ENCODE measurements around the gene SH3GL2.

Gene SH3GL2

DNA sequence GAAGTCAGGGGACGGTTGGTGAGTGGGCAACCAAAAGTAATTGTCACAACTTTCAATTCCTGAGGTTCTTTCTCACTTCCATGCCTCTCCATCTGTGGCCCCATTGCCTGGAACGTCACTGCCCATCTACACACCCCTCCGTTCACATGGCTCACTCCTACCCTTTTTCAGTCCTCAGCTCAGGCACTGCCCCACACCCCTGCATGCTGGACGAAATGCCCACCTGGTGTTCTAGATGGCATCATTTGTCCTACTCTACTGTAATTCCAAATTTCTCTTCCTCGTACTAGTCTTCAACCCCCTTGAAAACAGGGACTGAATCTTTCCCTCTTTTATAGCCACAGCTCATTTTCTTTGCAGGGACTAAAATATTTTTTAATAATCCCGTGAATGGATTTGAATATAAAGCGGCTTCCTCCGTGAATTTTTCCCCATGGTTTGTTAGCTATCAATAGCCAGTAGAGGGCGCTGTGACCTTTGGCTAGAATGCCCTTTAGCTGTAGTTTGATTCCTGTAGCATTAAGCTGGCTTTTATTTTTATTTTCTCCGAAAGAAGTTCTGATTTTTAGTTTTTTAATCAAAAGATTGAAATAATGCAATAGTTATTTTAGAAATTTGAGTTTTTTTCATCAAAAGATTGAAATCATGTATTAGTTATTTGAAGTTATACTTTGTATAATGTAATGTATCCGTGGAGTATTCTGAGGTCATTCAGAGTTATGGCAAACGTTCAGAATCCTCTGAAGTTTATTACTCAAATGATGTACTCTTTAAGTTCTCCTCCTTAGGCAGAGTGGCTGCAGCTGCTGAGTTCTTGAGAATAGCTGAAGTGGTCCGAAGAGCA, 232.1 kb downstream of the SH3GL2 start:
- peak; percentile 34 for DNase-seq (ENCODE audit: low spot score)

DNA sequence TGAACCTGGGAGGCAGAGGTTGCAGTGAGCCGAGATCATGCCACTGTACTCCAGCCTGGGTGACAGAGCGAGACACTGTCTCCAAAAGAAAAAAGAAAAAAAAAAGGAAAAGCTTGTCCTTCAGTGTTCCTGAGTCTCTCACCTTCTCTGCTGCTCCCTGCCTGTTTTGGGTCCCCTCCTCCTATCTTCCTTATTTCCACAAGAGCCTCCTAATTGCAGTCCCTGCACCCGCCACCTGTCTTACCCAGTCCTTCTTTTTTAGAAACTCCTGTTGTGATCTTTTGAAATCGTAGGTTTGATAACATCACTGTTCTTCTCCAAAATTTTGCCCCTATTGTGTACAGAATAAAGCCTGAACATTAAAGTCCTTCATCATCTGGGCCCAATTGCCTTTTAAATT, 234.9 kb downstream of the SH3GL2 start:
- DNase-seq (ENCODE audit: low spot score), result no peak

- DNase-seq (ENCODE audit: low spot score), result no peak
Measured at GRCh38 chr9:17816431-17817027, 237.7 kb downstream of the SH3GL2 start.

- no peak for DNase-seq (ENCODE audit: low spot score)
Measured at GRCh38 chr9:17824191-17824590, 245.3 kb downstream of the SH3GL2 start.

DNA sequence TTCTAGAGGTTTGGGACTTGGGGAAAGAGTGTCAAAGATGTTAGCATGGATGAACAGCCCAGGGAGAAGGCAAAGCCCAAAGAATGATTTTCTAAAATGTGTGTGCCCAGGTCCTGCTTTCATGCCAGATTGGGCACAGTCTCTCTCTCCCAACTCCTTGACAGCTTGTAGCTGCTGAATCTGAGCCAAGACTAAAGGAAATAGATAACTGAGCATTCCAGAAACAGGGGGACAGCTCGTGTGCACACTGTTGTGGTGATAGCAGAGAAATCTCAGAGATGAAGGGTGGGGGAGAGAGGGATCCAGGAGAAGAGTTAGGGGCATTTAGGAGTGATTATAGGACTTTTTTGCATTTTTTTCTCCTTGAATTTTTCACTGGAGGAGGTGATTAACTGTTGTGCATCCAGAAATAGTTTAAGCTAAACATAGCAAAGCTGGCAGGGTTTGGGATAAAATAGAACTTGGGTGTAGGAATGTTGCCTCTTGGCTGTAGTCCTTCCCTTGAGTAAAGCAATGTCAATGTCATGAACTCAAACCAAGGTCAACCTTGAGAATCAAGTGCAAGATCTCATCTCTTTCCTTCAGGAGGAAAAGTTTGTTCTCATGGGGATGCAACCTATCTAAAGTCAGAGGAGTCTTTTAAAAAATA, 245.9 kb downstream of the SH3GL2 start:
- DNase-seq (ENCODE audit: low spot score), result no peak

- DNase-seq (ENCODE audit: low spot score), result no peak
Measured at GRCh38 chr9:17825265-17825659, 246.4 kb downstream of the SH3GL2 start.

DNA sequence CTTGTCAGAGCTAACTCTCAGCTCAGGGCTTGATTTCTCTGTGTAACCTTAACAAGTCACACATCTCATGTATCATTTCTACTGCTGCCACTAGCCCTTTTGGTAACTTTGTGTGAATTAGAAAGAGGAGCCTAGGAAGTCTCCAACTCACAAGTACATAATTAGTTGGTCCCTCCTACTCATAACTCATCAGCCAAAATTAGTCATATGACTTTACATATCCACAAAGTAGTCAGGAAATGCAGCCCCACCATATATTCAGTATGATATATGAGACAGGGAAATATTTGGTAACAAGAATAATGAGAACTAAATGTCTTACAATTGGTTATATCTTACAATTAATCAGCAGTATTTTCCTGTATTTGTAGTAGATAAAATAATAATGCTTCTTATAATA, 250.2 kb downstream of the SH3GL2 start:
- no peak for DNase-seq (ENCODE audit: low spot score)

- DNase-seq (ENCODE audit: low spot score), result no peak
Measured at GRCh38 chr9:17829812-17830385, 251.0 kb downstream of the SH3GL2 start.

DNA sequence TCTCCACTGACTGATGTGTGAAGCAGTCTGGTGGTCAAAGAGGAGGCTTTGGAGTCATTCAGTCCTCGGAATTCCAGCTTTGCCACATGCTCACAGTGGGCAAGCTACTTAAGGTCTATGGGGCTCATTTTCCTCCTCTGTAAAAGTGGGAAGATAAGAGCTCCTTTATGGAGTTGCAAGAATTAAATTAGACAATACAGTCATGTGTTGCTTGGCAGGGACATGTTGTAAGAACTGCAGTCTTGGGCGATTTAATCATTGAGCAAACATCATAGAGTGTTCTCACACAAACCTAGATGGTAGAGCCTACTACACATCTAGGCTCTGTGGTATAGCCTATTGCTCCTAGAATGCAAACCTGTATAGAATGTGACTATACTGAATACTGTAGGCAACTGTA, 253.9 kb downstream of the SH3GL2 start:
- DNase-seq (ENCODE audit: low spot score), result no peak

DNA sequence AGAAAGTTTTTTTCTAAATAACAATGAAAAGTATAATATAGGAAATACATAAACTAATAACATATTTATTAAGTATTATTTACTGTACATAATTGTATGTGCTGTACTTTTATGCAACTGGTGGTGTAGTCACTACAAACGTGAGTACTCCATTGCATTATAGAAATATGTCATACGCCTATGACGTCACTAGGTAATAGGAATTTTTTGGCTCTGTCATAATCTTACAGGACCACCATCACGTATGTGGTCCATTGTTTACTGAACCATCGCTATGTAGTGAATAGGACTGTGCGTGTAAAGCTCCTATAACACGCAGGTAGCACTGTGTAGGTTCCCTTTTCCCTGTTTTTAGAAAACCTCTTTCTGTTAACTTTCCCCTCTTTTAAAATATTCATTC, 255.0 kb downstream of the SH3GL2 start:
- DNase-seq (ENCODE audit: low spot score), result no peak

DNA sequence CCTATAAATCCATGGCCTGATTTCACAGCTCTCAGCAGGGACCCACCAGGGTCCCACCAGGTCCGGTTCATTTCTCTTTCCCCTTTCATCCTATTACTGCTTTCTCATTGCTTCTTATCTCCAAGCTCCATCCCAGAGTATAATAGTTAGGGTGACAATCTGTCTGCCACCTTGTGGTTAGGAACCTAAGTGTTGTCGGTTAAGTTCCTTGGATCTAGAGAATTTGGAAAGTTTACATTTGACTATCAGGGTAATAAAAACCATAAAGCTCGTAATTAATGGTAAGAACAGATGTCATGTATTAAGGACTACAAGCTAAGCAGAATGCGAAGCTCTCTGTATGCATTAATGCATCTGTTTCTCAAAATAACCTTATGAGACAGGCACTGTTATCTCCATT, 259.1 kb downstream of the SH3GL2 start:
- DNase-seq (ENCODE audit: low spot score), result no peak

GRCh38 chr9:17839776-17840175, 260.9 kb downstream of the SH3GL2 start:
- no peak for DNase-seq (ENCODE audit: low spot score)

DNA sequence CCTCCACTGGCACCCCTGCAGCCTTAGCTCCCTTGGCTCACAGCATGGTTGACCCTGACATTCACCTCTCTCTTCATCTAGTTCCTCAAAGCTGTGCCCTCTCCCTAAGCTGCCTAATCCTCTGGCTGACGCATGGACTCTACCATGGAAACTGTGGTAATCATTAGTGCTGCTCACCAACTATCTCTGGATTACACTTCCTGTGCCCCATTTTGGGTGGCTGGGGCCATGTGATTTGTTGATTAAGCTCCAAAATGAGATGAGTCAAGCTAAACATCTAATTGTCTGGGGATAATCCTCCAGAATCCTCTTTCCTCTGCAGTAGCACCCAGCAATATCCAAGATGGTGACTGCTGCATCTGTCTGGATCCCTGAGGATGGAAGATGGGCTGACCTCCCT, 264.4 kb downstream of the SH3GL2 start:
- no peak for DNase-seq (ENCODE audit: low spot score)
